ENCODE measurements around the gene RNF167. TPM values are rescaled to one million over a fixed set of nuclear protein-coding genes. Genes with fewer than 3 reads are reported as not detected.

The RNF167 gene
- total RNA-seq, 1 experiment from 2014 or later = 105 TPM

- RAD21 ChIA-PET (ENCODE audit: low non-redundant PET in 1 of 2, low total read pairs in 2 of 2, uncharacterized antibody in 2 of 2, unreplicated experiment in 2 of 2) = no interaction called here
- Histone ChIP-seq H3K4me2 (ENCODE audit: low read length) (no peak overlapping the region), H3K9ac (ENCODE audit: low read length) (no peak overlapping the region), H3K4me1 (ENCODE audit: control insufficient read depth in 1 of 2, insufficient read depth in 2 of 2, low read length in 2 of 2) (peaks cover under 1 to 2% of the 10 kb centered on the region in 2 experiments; a peak in 1 of 4 replicates), H3K9me3 (ENCODE audit: control insufficient read depth in 1 of 2, insufficient read depth in 1 of 2, low read depth in 1 of 2, low read length in 2 of 2) (no peaks in the 10 kb centered on the region), H3K36me3 (ENCODE audit: control insufficient read depth in 1 of 2, insufficient read depth in 2 of 2, low read length in 2 of 2) (peaks cover 10 to 28% of the 10 kb centered on the region in 2 experiments; a peak in 2 of 4 replicates), H3K27ac (ENCODE audit: low read depth, low read length) (no peak overlapping the region), H4K20me1 (ENCODE audit: insufficient read depth) (no peaks in the 10 kb centered on the region), H3K79me2 (ENCODE audit: insufficient read depth, low read length) (peaks cover under 1% of the 10 kb centered on the region; the same call in 1 of the 2 replicates), H3K9me2 (ENCODE audit: insufficient read depth) (no peaks in the 10 kb centered on the region), H2AFZ (ENCODE audit: low read depth, low read length, poor library complexity, severe bottlenecking) (no peak overlapping the region), H3K4me3 (replicated peaks in 1 of 2; ENCODE audit: low read depth in 1 of 2, low read length in 2 of 2) (no peak overlapping the region), H3K27me3 (ENCODE audit: insufficient read depth, low read length) (no peaks in the 10 kb centered on the region)
- no peak for DNase-seq (ENCODE audit: low read depth, low spot score)
- intact Hi-C loops (cut with micrococcal nuclease) = loop anchor here (1.0 kb wide), 1 partner anchor 82 kb away; no protein-coding TSS in a partner anchor
- CTCF ChIA-PET = interaction anchor here (0.8 to 1.2 kb wide), 2 partner anchors 81 to 82 kb away, joined by 3 read pairs; no protein-coding TSS in a partner anchor
- no TSS peak for BruUV-seq (replicated peaks)
- POLR2A ChIA-PET = interaction anchor here (0.9 kb wide), 1 partner anchor 41 kb away, joined by 3 read pairs; the partner anchor contains the start of genes RNF167 and SLC25A11
- ATAC-seq = peak; percentile 84
- TF ChIP-seq JUND (IDR thresholded peaks at IDR 0.05) = no peak
- TF ChIP-seq YY1 (IDR thresholded peaks at IDR 0.05; ENCODE audit: extremely low read depth, insufficient replicate concordance, low read depth, low read length) = no peak
- peak; percentile 51 for TF ChIP-seq RAD21 (IDR thresholded peaks at IDR 0.05; ENCODE audit: low read depth)
- TF ChIP-seq CTCF (IDR thresholded peaks at IDR 0.05 in 2 of 3, conservative IDR thresholded peaks at IDR 0.05 in 1 of 3; ENCODE audit: borderline replicate concordance in 1 of 3, insufficient read depth in 1 of 3, low read depth in 2 of 3, low read length in 2 of 3) = peak; percentile 58 to 73 (median 65); a peak in 5 of 6 replicates
- no peak for TF ChIP-seq REST (IDR thresholded peaks at IDR 0.05; ENCODE audit: low read depth)
- peak; percentile 31; the same call in 1 of the 2 replicates for TF ChIP-seq SRF (IDR thresholded peaks at IDR 0.05; ENCODE audit: low read depth)
Measured at GRCh38 chr17:4980644-4981216, 40.7 kb downstream of the RNF167 start.
